ENCODE results near the gene PDLIM4.

Gene PDLIM4
- total RNA-seq: 9.0 to 63.8 (median 30.8) reads per million in 18 experiments

DNA sequence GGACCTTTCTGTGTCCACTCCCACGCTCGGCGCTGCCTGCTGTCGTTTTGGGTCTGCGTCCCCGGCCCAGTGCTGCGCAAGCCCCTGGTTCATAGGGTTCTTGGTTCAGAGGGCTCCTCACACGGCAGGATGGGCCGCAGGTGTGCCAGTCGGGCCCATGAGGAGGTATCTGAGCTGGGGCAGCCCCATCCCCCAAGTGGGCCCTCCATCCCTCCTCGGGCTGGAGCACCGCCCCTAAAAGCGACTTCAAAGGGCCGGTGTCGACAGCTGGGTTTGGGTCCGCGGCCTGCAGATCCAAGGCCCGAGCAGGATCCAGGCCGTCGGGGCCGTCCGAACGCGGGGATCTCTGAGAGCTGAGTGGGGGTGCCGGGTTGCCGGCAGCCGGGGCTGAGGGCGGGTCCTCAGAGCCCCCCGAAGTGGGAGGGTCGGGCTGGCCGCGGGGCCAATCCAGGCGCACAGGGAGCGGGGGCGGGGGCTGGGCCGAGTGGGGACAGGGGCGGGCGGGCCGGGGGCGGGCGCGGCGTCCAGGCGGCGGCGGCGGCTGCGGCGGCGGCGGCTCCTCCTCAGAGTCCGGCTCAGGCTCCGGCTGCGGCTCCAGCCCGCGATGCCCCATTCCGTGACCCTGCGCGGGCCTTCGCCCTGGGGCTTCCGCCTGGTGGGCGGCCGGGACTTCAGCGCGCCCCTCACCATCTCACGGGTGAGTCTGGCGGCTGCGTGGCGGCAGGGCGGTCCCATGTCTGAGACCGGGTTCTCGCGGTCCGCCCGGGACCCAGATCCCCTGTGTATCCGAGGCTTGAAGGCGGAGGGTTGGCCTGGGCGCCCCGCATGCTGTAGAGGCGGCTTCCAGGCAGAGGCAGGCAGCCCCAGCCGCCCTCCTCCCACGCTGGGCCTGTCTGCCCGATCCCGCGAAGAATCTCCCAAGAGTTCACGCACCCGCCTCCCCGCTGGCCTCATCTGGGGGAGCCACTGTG is at the start of gene PDLIM4:
Gene PDLIM4, plus strand, starts transcription at position 566 of the 971 bp plus-strand sequence. Its CDS starts 39 bp downstream, at position 605.
- no peak for DNase-seq

DNA sequence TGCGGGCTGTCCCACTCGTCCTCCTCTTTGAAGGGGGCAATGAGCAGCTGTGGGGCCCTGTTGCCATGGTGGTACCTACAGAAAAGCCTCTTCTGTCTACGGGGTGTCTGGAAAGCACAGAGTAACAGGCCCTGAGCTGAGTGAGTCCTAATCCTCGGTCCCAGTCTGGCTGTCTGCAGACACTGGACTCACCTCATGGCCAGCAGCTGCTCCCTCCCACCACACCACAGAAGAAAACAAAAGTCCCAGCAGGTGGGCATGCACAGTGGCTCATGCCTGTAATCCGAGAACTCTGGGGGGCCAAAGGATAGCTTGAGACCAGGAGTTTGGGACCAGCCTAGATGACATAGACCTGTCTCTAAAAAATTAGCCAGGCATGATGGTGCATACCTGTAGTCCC is 49.7 kb upstream of the PDLIM4 start:
- no peak for DNase-seq

GRCh38 chr5:132209131-132209530 is 48.4 kb upstream of the PDLIM4 start:
- no peak for DNase-seq

- no peak for DNase-seq
These were observed 47.5 kb upstream of the PDLIM4 start for GRCh38 chr5:132209901-132210545.

DNA sequence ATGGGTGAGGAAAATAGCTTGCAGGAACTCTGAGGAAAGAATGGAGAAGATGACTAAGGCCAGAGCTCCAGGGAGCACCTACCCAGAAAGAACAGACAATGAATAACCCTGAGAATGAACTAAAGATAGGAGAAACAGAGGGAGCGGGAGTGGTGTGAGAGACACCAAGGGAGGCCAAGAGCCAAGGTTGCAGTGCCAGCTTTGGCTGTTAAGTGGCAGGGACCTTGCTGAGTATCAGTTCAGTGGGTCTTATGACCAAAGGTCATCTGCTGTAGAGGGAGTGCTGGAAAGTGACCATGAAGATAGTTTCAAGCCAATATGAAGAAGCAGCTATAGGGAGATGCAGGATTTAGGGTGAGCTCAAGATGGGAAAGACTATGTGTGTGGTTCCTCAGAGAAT is 46.6 kb upstream of the PDLIM4 start:
- DNase-seq: no peak

DNA sequence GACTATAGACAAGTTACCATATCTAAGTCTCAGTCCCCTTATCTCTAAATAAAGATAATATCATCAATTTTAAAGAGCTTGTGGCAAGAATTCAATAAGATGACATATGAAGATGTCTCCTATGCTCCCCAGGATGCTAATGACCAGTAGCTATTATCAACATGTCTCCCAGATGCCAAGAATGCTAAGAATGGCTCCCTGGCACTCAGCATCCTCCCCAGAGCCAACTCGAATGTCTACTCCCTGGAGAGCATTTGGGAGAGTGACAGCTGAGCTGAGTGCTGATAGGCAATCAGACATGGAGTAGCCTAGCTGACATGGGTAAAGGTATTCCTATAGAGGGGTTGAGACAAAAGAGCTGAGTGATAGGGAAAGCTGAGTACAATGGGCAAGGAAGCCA is 45.7 kb upstream of the PDLIM4 start:
- no peak for DNase-seq

DNA sequence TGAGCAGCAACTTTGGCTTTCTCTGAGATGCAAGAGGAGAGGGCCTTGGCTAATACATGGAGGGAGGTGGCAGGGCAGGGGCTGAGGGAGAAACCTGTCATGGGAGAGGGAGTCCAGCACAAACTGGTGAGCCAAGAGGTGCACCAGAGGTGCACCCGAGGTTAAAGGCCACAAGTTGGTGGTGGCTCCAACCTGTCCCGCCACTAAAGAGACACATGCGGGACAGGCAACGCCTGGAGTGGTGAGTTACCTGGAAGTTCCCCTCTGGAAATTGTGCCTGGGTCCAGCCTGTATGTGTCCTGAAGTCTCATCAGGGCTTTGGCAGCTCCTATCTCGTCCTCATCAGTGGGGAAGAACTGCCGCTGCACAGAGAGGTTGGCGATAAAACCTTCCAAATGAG is 43.8 kb upstream of the PDLIM4 start:
- DNase-seq: no peak

- DNase-seq: no peak
These were observed 43.0 kb upstream of the PDLIM4 start for GRCh38 chr5:132214491-132214890.

DNA sequence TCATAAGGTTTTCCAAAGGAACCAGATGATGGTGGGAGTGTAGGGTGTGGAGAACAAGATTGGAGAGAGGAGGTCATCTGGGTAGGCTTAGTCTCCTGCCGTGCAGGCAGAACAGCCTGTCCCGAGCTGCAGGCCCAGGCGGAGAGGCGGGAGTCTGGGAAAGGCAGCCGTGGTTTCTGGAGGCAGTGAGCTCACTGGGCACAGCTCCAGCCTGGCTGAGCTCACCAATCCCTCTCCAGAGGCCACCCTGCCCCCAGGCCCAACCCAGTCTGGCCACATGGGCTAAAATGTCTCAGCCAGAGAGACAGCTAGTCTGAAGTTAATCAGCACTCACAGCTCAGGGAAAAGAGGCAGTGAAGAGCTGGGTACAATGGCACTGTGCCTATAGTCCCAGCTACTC is 42.2 kb upstream of the PDLIM4 start:
- no peak for DNase-seq

GRCh38 chr5:132218321-132218720 is 39.2 kb upstream of the PDLIM4 start:
- DNase-seq: no peak

GRCh38 chr5:132219289-132219970 is 38.1 kb upstream of the PDLIM4 start:
- no peak for DNase-seq

DNA sequence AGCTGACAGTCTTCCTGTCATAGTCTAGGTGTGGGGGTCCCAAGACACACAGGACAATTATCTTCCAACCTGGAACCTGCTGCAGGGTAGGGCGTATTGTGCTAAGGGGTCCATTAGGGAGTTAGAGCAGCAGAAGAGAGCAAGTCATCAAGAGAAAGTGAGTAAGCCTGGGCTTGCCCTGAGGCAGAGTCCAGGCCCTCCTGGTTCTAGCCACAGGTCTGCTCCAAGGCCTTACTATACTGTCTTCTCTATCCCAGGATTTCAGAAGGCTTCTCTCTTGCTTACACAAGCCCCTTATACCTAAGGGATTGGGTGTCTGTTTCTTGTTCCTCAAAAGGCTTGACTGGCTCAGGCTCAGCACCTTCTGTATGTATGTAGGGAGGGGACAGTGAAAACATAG is 37.5 kb upstream of the PDLIM4 start:
- no peak for DNase-seq

- no peak for DNase-seq
These were observed 37.0 kb upstream of the PDLIM4 start for GRCh38 chr5:132220491-132220890.

DNA sequence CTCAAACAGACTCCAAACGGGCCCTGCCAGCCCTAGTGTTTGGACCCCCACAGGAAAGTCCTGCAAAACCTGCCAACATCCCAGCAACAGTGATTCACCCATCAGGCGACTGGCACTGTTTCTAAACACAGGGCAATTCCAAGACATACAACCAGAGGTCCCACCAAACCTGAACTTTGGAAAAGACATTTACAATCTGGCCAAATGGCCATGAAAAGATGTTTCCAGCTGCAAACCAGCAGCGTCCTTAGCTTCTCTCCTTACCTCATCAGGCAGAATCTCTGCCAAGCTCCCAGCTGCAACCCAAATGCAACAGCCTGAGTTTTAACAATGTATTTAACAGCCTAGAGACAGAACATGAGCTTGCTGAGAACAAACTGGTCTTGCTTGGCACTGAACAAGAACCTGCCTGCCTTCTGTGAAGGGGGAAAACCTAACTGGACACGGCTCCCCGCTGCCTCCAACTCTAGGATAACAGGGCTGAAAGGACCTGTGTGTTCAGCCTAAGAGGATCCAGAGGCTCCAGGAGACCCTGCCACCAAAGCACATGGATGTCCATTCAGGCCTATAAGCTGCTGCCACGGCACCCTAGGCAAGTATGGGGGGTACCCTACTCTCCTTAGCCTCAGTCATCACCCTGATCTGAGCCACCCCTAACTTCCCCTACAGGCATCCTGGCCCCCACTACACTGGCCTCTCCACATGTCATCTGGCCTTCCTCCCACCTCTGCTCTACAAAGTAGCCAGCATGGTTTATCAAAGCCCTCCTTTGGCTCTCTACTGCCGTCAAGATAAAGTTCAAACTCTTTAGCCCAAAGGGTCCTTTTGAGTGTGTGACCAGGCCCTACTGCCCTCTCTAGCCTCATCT is 35.5 kb upstream of the PDLIM4 start:
- no peak for DNase-seq

DNA sequence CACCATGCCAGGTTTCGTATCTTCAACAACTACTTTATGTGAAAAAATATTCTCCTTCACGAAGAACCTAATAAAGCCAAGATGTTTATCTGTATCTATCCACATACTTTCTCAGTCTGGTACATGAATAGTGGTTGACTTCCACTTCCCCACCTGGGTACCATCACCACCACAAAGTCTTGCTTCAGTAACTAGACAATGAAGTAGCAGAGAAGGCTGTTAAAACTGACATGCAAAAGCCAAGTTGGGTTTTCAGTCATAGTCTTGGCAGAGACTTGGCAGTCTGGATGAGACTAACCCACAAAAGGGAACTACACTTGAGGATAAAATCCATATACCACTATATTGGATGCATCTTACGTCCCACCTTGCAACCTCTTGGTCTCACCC is 34.9 kb upstream of the PDLIM4 start:
- no peak for DNase-seq

DNA sequence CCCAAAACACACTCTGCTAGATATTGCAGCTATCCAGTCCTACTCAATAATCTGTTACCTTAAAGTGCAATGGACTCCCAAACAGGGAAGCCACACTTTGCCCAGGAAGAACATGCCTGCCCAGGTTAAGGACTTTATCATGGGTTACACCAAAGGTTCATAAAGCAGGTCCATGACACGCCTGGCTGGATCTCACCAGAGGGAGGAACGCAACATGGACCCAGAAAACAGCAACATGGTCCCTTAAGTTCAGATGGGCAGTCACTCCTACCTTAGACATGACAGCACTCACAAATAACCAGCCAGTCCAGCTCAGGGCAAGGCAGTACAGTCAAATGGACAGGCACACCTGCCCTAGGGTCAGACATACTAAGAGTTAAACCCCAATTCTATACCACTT is 33.6 kb upstream of the PDLIM4 start:
- DNase-seq: no peak

- DNase-seq: no peak
These were observed 32.8 kb upstream of the PDLIM4 start for GRCh38 chr5:132224716-132225115.

DNA sequence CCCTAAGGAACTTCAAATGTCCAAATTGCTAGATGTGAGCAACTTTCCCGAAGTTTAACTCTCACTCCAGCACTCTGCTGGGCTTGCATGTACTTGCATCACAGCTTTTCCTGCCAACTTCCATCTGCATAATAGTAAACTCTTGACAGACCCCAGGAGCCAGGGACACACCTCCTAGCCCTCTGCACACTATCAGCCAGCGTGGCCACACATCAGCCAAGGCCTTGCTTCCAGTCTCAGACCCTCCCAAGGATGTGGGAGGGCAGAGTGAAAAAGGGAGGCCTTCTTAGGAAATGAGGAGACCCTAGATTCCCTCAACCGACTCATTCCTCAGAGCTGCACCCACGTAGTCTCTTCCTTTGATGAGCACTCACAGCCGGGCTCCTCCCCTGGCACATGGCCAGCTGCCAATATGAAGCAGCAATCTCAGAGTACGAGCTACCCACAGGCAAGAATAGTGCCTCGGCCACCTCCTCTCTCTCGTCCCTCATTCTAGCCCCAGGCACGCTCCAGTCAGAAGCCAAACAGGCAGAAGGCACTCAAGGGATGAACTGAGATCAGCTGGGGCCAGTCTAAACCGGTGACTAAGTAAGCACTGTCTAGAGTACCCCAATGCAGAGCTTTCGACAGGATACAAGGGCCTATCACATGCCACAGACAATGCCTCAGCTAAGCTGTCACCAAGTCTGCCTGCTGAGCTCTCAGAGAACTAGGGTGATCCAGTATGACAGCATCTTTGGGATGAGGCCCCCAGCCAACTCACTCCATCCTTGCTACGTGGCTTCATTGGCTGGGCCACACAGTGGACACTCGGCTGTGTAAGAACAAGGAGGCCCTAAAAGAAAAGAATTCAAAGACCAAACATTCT is 32.1 kb upstream of the PDLIM4 start:
- DNase-seq: peak; percentile 6 to 19

DNA sequence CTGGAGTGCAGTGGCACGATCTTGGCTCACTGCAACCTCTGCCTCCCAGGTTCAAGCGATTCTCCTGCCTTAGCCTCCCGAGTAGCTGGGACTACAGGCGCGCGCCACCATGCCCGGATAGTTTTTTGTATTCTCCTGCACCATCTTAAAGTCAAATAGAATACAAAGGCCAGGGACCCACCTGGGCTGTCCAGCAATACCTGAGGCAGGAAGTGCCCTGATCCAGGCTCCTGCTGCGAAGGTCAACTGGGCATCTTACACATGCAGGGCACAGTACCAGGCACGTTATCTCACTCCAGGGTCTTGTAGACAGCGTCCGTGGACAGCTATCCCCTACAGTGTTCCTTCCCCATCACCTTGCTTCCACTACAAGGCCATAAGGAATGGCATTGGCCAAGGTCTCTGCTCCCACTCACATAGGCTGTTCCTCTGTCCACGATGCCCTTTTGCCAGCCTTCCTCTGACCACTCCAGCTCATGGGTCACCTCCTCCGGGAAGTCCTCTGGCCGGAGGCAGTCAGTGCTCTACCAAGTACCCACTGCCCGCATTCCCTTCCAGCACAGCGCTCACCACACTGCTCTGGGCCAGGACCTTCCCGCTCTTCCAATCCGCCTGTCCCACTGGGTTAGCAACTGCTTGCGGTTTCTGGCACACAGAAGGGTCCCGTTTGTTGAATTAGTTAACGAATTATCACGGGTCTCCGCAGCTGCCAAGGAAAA is 30.8 kb upstream of the PDLIM4 start:
- DNase-seq: no peak

DNA sequence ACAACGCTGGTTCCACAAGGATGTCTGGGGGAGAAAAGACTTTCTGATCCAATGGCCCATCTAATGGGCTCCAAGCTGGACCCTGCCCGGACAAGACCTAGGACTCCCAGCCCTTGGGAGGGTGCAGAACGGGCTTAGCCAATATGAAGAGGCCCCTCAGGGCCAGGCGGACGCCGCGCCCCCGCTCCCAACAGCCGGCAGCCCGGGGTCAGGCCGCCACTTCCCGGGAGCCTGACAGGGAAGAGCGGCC is 30.3 kb upstream of the PDLIM4 start:
- no peak for DNase-seq
